Erythroblast (primary cell): ENCODE data around the gene RIN3.

Experiments used
- GATA1 ChIP-seq: IDR thresholded peaks from 2 replicates; pipeline ENCODE4 v1.6.1; 2011; ENCODE audit warnings: low read depth, mild to moderate bottlenecking, control low read depth, low read length, moderate library complexity
- POLR2A ChIP-seq: IDR thresholded peaks from 2 replicates; pipeline ENCODE4 v1.6.1; 2011; ENCODE audit warnings: mild to moderate bottlenecking, low read length

DNA sequence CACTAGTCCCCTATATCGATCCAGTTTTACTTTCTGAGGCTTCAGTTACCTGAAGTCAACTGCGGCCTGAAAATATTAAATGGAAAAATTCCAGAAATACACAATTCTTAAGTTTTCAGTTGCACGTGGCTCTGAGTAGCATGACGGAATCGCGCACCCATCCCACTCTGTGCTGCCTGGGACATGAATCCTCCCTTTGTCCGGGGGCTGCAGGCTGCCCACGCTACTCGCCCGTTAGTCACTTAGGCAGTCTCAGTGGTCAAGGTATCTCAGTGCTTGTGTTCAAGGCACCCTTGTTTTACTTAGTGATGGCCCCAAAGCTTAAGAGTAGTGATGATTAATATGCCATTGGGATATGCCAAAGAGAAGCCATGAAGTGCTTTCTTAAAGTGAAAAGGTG is 188.2 kb downstream of the RIN3 start:
- no peak for TF ChIP-seq POLR2A
- TF ChIP-seq GATA1, result no peak
